ENCODE measurements around the gene ASS1. TPM values are rescaled to one million over a fixed set of nuclear protein-coding genes. Genes with fewer than 3 reads are reported as not detected.

The ASS1 gene
- total and polyA plus RNA-seq, 2 donors (not counting 1 experiment from before 2014, with no cell fraction given) = 0.30 to 0.44 TPM

DNA sequence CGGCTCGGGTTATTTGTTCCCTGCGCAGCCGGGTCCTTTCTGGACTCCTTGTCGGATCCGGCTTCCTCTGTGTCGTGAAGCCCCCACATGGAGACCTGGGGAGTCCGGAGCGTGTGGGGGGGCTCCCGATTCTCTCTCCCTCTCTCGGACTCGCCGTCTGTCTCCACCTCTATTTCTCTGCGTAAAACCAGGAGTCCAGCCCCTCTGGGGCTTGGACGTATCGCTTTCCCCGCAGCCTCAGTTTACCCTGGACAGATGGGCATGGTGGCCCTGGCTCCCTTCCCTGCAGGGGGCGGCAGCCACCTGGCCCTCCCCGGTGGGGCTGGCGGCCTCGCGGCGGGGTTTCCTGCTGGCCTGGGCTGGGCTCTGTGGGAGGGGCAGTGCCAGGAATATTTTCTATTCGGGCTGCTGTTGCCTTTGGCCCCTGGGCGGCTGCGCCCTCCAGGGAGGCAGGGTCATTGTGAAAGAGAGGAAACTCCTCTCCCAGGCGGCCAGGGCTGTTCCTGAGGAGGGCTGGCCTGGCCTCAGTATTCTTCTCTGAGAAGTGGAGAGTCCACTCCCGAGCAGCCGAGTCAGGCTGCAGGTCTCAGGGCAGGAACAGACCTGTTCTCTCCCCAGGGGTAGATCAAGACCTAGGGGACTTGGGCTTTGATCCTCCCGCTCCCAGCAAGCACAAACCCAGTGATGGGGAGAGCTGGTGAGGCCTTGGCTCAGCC is 665 bp downstream of the ASS1 start:
- CTCF ChIA-PET = no interaction called here
- H3K4me3 ChIP-seq (ENCODE audit: control extremely low read depth in 1 of 5, extremely low read depth in 1 of 5, insufficient read depth in 1 of 5, low read depth in 2 of 5, low read length in 4 of 5) = peak overlapping the region in 4 of 5 experiments; percentile 19 to 58 (median 44)
- H3K9ac ChIP-seq (ENCODE audit: low read length) = peak overlapping the region; percentile 43

More for the DNA sequence above, 665 bp downstream of the ASS1 start:
- DNase-seq (no peak), ATAC-seq (ENCODE audit: low read depth) (no peak)
- WGBS (ENCODE audit: insufficient coverage) = 18% methylated on average over 26 of the region's 30 CpGs
- H3K27ac Mint-ChIP-seq = no peak overlapping the region
- TF ChIP-seq EZH2 (IDR thresholded peaks at IDR 0.05; ENCODE audit: borderline replicate concordance, insufficient read depth, low read depth, low read length, poor library complexity, severe bottlenecking) (no peak), CTCF (IDR thresholded peaks at IDR 0.05) (no peak)
- peak overlapping the region; percentile 78 for H2AFZ ChIP-seq (ENCODE audit: insufficient read depth, low read depth, low read length, poor library complexity, severe bottlenecking)
- peaks cover 0 to 17% (median 9%) of the 10 kb centered on the region in 3 donors for H3K9me3 ChIP-seq (ENCODE audit: control extremely low read depth in 1 of 3, control insufficient read depth in 2 of 3, insufficient read depth in 1 of 3, low read length in 2 of 3)
- POLR2A ChIA-PET = no interaction called here
- peak overlapping the region; percentile 50 for H3K4me3 Mint-ChIP-seq
- H3K27ac ChIP-seq (ENCODE audit: low read length in 2 of 2) = no peak overlapping the region
- peaks cover 0 to 34% (median 7%) of the 10 kb centered on the region in 4 experiments for H3K27me3 ChIP-seq (replicated peaks in 1 of 4; ENCODE audit: control extremely low read depth in 1 of 4, control insufficient read depth in 3 of 4, insufficient read depth in 4 of 4, low read length in 3 of 4)
- H3K4me1 ChIP-seq (ENCODE audit: control insufficient read depth in 2 of 2, insufficient read depth in 2 of 2, low read length in 2 of 2) = peaks cover 0 to 9% of the 10 kb centered on the region in 2 donors
- H3K4me1 Mint-ChIP-seq = peaks cover 2% of the 10 kb centered on the region
- no peaks in the 10 kb centered on the region for H3K36me3 ChIP-seq (replicated peaks in 1 of 2; ENCODE audit: control extremely low read depth in 1 of 2, control insufficient read depth in 1 of 2, extremely low read depth in 1 of 2, insufficient read depth in 2 of 2, low read length in 1 of 2)
- H3K4me2 ChIP-seq (replicated peaks; ENCODE audit: low read depth, low read length, poor library complexity, severe bottlenecking) = peak overlapping the region; percentile 87
- H3K79me2 ChIP-seq (ENCODE audit: control insufficient read depth, insufficient read depth, low read length) = no peaks in the 10 kb centered on the region
- H3K9me3 Mint-ChIP-seq (ENCODE audit: insufficient read depth) = no peaks in the 10 kb centered on the region
- H3K27me3 Mint-ChIP-seq = peaks cover 26% of the 10 kb centered on the region
- no peaks in the 10 kb centered on the region for H4K20me1 ChIP-seq (ENCODE audit: control insufficient read depth, insufficient read depth, low read length, poor library complexity, severe bottlenecking)
- intact Hi-C loops (cut with micrococcal nuclease) = no loop called here
